HepG2 (cell line): ENCODE results near the gene INSYN2B. TPM values are rescaled to one million over a fixed set of nuclear protein-coding genes. Genes with fewer than 3 reads are reported as not detected.

ENCODE experiments used
- ATAC-seq: fragments of 200-7000 bp; cut with Tn5 transposase; 3 replicates; pipeline ENCODE4 v1.9.1; 2020; ENCODE audit warnings: mild to moderate bottlenecking, moderate library complexity
- BruUV-seq: library from RNA; stranded (reverse); fragments of 400-500 nt; replicated peaks from 2 replicates; lab custom pipeline; 2021; lab: Mats Ljungman, UMichigan
- CTCF ChIA-PET: fragments of 300-600 bp; formaldehyde crosslinking; extraction: SDS; loops from one replicate; lab custom pipeline; 2021; ENCODE audit warnings: low total read pairs, inconsistent platforms, low intra/inter-chr PET ratio; lab: Yijun Ruan, JAX
- POLR2A ChIA-PET: fragments of 350-600 bp; sonication (Branson Sonifier 250); formaldehyde crosslinking; loops from one replicate; lab custom pipeline; 2020; ENCODE audit warnings: antibody characterized with exemption, inconsistent platforms; lab: Yijun Ruan, JAX
- DNase-seq: peaks from one replicate; pipeline ENCODE4 v3.0.0-alpha.2; 2015; ENCODE audit warnings: low spot score
- FAIRE-seq: peaks from 3 replicates; lab custom pipeline; 2011; peaks lifted over from hg19 to GRCh38; lab: Jason Lieb, UNC
- H2AFZ ChIP-seq: one replicate; pipeline ENCODE4 v1.6.1; 2011; ENCODE audit warnings: low read length, inconsistent platforms
- H3K27ac ChIP-seq: fragments of 300-600 bp; 3 replicates; pipeline ENCODE4 v1.8.0; 2011; ENCODE audit warnings: mixed run types, mild to moderate bottlenecking, mixed read lengths, low read length, inconsistent platforms; ENCODE audit not compliant: insufficient read depth; ENCODE audit errors: extremely low read length
- H3K27me3 ChIP-seq, 2 experiments: fragments of 200-600 bp in 1 of 2; 2 replicates in 1 of 2; 3 replicates in 1 of 2; pipeline versions ENCODE4 v1.6.0 to v1.8.0; 2011; ENCODE audit warnings: low read length in 2 of 2, mild to moderate bottlenecking in 2 of 2, moderate library complexity in 2 of 2, inconsistent platforms in 1 of 2; ENCODE audit not compliant: insufficient read depth in 2 of 2, control insufficient read depth in 1 of 2
- H3K36me3 ChIP-seq, 2 experiments: fragments of 200-600 bp in 1 of 2; replicated peaks in 1 of 2; 2 replicates in 1 of 2; 3 replicates in 1 of 2; pipeline versions ENCODE4 v1.5.1 to v1.8.0; 2011; ENCODE audit warnings: low read length in 2 of 2, inconsistent platforms in 1 of 2; ENCODE audit not compliant: insufficient read depth in 2 of 2, control insufficient read depth in 1 of 2
- H3K4me1 ChIP-seq: 2 replicates; pipeline ENCODE4 v1.5.1; 2012; ENCODE audit warnings: low read length, inconsistent platforms; ENCODE audit not compliant: insufficient read depth
- H3K4me2 ChIP-seq: 2 replicates; pipeline ENCODE4 v1.6.0; 2011; ENCODE audit warnings: low read depth, low read length, inconsistent platforms
- H3K4me3 ChIP-seq, 3 experiments: fragments of 200-600 bp in 1 of 3; sonication (generic), shearing (Covaris generic) in 1 of 3; replicated peaks in 1 of 3; 2 replicates each; pipeline ENCODE4 v1.5.1; 2011 to 2016; ENCODE audit warnings: low read length in 3 of 3, inconsistent platforms in 2 of 3, low read depth in 2 of 3, mild to moderate bottlenecking in 2 of 3, control low read depth in 1 of 3, mixed read lengths in 1 of 3; ENCODE audit not compliant: insufficient read depth in 1 of 3
- H3K79me2 ChIP-seq: one replicate; pipeline ENCODE4 v1.6.1; 2011; ENCODE audit warnings: low read length, inconsistent platforms; ENCODE audit not compliant: insufficient read depth
- H3K9ac ChIP-seq: 2 replicates; pipeline ENCODE4 v1.6.0; 2011; ENCODE audit warnings: mild to moderate bottlenecking, low read depth, low read length, inconsistent platforms; ENCODE audit not compliant: insufficient read depth
- H3K9me3 ChIP-seq: 2 replicates; pipeline ENCODE4 v1.5.1; 2012; ENCODE audit warnings: mild to moderate bottlenecking, low read length
- H4K20me1 ChIP-seq: 2 replicates; pipeline ENCODE4 v1.6.0; 2011; ENCODE audit warnings: inconsistent platforms, mild to moderate bottlenecking, low read length, moderate library complexity; ENCODE audit not compliant: insufficient read depth
- BCL6 ChIP-seq: IDR thresholded peaks from 2 replicates; pipeline ENCODE4 v1.6.1; 2016; ENCODE audit warnings: missing genetic modification reagents, missing compliant biosample characterization
- IKZF4 ChIP-seq: sonication (generic); formaldehyde crosslinking; IDR thresholded peaks from 2 replicates; pipeline ENCODE4 v1.5.1; 2020; ENCODE audit warnings: borderline replicate concordance, mild to moderate bottlenecking, low read depth, missing genetic modification reagents; ENCODE audit errors: not compliant biosample characterization
- NFE2L2 ChIP-seq: fragments of 150-350 bp; IDR thresholded peaks from 2 replicates; pipeline ENCODE4 v1.6.1; 2014; ENCODE audit warnings: low read length
- RBM39 ChIP-seq: fragments of 200-400 bp; formaldehyde crosslinking; IDR thresholded peaks from one replicate; pipeline ENCODE4 v1.6.1; 2018; ENCODE audit warnings: antibody characterized with exemption, mild to moderate bottlenecking, low read depth, low read length; ENCODE audit not compliant: poor library complexity, severe bottlenecking
- SMARCE1 ChIP-seq: fragments of 450-650 bp; IDR thresholded peaks from 2 replicates; pipeline ENCODE4 v1.6.1; 2017; ENCODE audit warnings: borderline replicate concordance
- TEAD2 ChIP-seq: sonication (generic); formaldehyde crosslinking; IDR thresholded peaks from 2 replicates; pipeline ENCODE4 v1.9.0; 2021; ENCODE audit warnings: missing genetic modification reagents
- ZKSCAN1 ChIP-seq: fragments of 150-350 bp; IDR thresholded peaks from 2 replicates; pipeline ENCODE4 v1.6.1; 2014; ENCODE audit warnings: low read length
- ZNF12 ChIP-seq: sonication (generic); formaldehyde crosslinking; IDR thresholded peaks from 2 replicates; pipeline ENCODE4 v1.5.0; 2020; ENCODE audit warnings: missing genetic modification reagents
- ZNF383 ChIP-seq: sonication (generic); formaldehyde crosslinking; IDR thresholded peaks from 2 replicates; pipeline ENCODE4 v1.4.0; 2020; ENCODE audit warnings: missing genetic modification reagents, mild to moderate bottlenecking, borderline replicate concordance
- ZSCAN20 ChIP-seq: sonication (generic); formaldehyde crosslinking; IDR thresholded peaks from 2 replicates; pipeline ENCODE4 v1.4.0; 2020; ENCODE audit warnings: missing genetic modification reagents, mild to moderate bottlenecking, borderline replicate concordance
- WGBS: methylation state at CpG from one replicate; pipeline ENCODE4 v1.1.6; 2017; ENCODE audit warnings: low lambda C conversion rate; 5-methylcytosine and 5-hydroxymethylcytosine counted together
- in situ Hi-C: cut with HindIII; loops from 2 replicates; pipeline ENCODE4 v1.10.0; 2017; ENCODE audit warnings: low pct_unique_long_range_greater_than_20kb; ENCODE audit not compliant: extremely low pct_ligation_motif_present
- intact Hi-C: fragments of 100-400 bp; cut with micrococcal nuclease; formaldehyde crosslinking; loops from one replicate; pipeline ENCODE4 v1.10.0; 2022; ENCODE audit not compliant: unreplicated experiment
- polyA plus RNA-seq, 8 experiments: library from polyadenylated mRNA; depleted of rRNA in 3 of 8; stranded (reverse) in 7 of 8; unstranded in 1 of 8; fragments of >200 nt; fragmentation: Illumina TruSeq in 4 of 8; extraction: Trizol in 4 of 8; gene quantifications; 2 replicates each; pipeline versions ENCODE4 v1.2.1 to v1.2.3, GENCODE V29; 2011 to 2016; ENCODE audit warnings: low read depth in 4 of 8, missing spikeins in 1 of 8, mixed read lengths in 1 of 8; ENCODE audit not compliant: insufficient read depth in 1 of 8
- total RNA-seq, 5 experiments: library from RNA; depleted of rRNA; stranded (reverse); fragments of >200 nt; fragmentation: Illumina TruSeq; extraction: Trizol; gene quantifications; 2 replicates each; pipeline ENCODE4 v1.2.3, GENCODE V29; 2016; ENCODE audit warnings: low read depth in 1 of 5
- TF ChIP-seq, protein P1 (sequence below): sonication (generic); formaldehyde crosslinking; IDR thresholded peaks from 2 replicates; pipeline ENCODE4 v1.5.0; 2020; ENCODE audit warnings: missing genetic modification reagents, mild to moderate bottlenecking, borderline replicate concordance
- TF ChIP-seq, protein P2 (sequence below): sonication (generic); formaldehyde crosslinking; IDR thresholded peaks from one replicate; pipeline ENCODE4 v1.5.1; 2020; ENCODE audit warnings: mild to moderate bottlenecking, missing genetic modification reagents; ENCODE audit errors: not compliant biosample characterization
- TF ChIP-seq, protein P3 (sequence below): sonication (generic); formaldehyde crosslinking; IDR thresholded peaks from 2 replicates; pipeline ENCODE4 v1.5.1; 2020; ENCODE audit warnings: missing genetic modification reagents, mild to moderate bottlenecking, borderline replicate concordance
- TF ChIP-seq, protein P4 (sequence below): sonication (generic); formaldehyde crosslinking; IDR thresholded peaks from 2 replicates; pipeline ENCODE4 v1.4.0; 2020; ENCODE audit warnings: missing genetic modification reagents

Gene INSYN2B
- total and polyA plus RNA-seq, 2 of the 13 experiments (the other 11 are each of a cell fraction or from before 2014, with no cell fraction given), result not detected

DNA sequence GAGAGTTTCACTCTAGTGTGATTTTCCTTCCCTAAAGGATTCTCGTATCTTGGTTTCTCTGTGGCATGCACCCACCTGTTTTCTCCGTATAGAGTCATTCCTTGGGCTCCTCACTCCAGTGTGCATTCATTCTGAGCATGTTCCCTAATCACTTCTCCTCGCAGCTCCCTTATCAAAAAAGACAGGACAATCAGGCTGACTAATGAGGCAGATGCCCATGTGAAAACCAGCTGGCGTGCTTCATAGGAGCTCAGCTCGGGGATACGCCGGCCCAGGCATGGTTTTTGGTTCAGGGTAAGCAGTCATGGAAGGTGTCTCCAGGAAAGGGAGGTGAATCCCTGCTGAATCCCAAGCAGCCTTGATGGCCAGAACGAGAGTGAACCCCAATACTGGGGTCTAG, 41.2 kb upstream of the INSYN2B start:
- POLR2A ChIA-PET, result no interaction called here
- no peak overlapping the region for H3K4me2 ChIP-seq
- intact Hi-C loops, result no loop called here
- H3K27me3 ChIP-seq, result peaks cover 3 to 18% of the 10 kb centered on the region in 2 experiments; a peak in 3 of 5 replicates
- 17% methylated on average over 8 of the region's 8 CpGs for WGBS
- H3K79me2 ChIP-seq, result no peaks in the 10 kb centered on the region
- H4K20me1 ChIP-seq, result no peaks in the 10 kb centered on the region
- no TSS peak for BruUV-seq
- no peak overlapping the region for H2AFZ ChIP-seq
- TF ChIP-seq, protein P1, sequence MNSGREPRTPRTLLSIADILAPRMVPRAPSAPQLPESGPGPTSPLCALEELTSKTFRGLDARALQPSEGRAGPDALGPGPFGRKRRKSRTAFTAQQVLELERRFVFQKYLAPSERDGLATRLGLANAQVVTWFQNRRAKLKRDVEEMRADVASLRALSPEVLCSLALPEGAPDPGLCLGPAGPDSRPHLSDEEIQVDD (CRISPR knock-in tag), result no peak
- TF ChIP-seq IKZF4 (CRISPR knock-in tag) (no peak), ZKSCAN1 (no peak), TEAD2 (CRISPR knock-in tag) (no peak), NFE2L2 (no peak), ZNF12 (CRISPR knock-in tag) (no peak), RBM39 (no peak), BCL6 (no peak), ZSCAN20 (CRISPR knock-in tag) (no peak), SMARCE1 (no peak), ZNF383 (CRISPR knock-in tag) (no peak)
- TF ChIP-seq, protein P2, sequence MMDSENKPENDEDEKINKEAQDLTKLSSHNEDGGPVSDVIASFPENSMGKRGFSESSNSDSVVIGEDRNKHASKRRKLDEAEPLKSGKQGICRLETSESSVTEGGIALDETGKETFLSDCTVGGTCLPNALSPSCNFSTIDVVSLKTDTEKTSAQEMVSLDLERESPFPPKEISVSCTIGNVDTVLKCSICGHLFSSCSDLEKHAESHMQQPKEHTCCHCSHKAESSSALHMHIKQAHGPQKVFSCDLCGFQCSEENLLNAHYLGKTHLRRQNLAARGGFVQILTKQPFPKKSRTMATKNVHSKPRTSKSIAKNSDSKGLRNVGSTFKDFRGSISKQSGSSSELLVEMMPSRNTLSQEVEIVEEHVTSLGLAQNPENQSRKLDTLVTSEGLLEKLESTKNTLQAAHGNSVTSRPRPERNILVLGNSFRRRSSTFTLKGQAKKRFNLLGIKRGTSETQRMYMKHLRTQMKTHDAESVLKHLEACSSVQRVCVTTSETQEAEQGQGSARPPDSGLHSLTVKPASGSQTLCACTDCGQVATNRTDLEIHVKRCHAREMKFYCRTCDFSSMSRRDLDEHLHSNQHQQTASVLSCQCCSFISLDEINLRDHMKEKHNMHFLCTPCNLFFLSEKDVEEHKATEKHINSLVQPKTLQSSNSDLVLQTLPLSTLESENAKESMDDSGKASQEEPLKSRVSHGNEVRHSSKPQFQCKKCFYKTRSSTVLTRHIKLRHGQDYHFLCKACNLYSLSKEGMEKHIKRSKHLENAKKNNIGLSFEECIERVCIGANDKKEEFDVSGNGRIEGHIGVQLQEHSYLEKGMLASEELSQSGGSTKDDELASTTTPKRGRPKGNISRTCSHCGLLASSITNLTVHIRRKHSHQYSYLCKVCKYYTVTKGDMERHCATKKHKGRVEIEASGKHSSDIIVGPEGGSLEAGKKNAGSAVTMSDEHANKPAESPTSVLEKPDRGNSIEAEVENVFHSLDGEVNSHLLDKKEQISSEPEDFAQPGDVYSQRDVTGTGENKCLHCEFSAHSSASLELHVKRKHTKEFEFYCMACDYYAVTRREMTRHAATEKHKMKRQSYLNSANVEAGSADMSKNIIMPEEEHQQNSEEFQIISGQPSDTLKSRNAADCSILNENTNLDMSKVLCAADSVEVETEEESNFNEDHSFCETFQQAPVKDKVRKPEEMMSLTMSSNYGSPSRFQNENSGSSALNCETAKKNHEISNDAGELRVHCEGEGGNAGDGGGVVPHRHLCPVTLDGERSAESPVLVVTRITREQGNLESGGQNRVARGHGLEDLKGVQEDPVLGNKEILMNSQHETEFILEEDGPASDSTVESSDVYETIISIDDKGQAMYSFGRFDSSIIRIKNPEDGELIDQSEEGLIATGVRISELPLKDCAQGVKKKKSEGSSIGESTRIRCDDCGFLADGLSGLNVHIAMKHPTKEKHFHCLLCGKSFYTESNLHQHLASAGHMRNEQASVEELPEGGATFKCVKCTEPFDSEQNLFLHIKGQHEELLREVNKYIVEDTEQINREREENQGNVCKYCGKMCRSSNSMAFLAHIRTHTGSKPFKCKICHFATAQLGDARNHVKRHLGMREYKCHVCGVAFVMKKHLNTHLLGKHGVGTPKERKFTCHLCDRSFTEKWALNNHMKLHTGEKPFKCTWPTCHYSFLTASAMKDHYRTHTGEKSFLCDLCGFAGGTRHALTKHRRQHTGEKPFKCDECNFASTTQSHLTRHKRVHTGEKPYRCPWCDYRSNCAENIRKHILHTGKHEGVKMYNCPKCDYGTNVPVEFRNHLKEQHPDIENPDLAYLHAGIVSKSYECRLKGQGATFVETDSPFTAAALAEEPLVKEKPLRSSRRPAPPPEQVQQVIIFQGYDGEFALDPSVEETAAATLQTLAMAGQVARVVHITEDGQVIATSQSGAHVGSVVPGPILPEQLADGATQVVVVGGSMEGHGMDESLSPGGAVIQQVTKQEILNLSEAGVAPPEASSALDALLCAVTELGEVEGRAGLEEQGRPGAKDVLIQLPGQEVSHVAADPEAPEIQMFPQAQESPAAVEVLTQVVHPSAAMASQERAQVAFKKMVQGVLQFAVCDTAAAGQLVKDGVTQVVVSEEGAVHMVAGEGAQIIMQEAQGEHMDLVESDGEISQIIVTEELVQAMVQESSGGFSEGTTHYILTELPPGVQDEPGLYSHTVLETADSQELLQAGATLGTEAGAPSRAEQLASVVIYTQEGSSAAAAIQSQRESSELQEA (CRISPR knock-in tag), result no peak
- TF ChIP-seq, protein P3, sequence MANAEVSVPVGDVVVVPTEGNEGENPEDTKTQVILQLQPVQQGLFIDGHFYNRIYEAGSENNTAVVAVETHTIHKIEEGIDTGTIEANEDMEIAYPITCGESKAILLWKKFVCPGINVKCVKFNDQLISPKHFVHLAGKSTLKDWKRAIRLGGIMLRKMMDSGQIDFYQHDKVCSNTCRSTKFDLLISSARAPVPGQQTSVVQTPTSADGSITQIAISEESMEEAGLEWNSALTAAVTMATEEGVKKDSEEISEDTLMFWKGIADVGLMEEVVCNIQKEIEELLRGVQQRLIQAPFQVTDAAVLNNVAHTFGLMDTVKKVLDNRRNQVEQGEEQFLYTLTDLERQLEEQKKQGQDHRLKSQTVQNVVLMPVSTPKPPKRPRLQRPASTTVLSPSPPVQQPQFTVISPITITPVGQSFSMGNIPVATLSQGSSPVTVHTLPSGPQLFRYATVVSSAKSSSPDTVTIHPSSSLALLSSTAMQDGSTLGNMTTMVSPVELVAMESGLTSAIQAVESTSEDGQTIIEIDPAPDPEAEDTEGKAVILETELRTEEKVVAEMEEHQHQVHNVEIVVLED (CRISPR knock-in tag), result no peak
- TF ChIP-seq, protein P4, sequence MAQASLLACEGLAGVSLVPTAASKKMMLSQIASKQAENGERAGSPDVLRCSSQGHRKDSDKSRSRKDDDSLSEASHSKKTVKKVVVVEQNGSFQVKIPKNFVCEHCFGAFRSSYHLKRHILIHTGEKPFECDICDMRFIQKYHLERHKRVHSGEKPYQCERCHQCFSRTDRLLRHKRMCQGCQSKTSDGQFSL (CRISPR knock-in tag), result no peak
- TF ChIP-seq, all 625 proteins: peak for 0
- Histone ChIP-seq H3K9me3 (no peaks in the 10 kb centered on the region), H3K36me3 (no peaks in the 10 kb centered on the region), H3K4me1 (no peaks in the 10 kb centered on the region), H3K27ac (no peak overlapping the region), H3K9ac (no peak overlapping the region), H3K4me3 (no peak overlapping the region)
- FAIRE-seq (no peak), DNase-seq (no peak), ATAC-seq (no peak)
- CTCF ChIA-PET, result no interaction called here
- in situ Hi-C loops, result no loop called here
